Sigmoid colon (tissue), 4 donors: Measurements from ENCODE around the gene MAP3K2.

ENCODE experiments used
- EP300 ChIP-seq, 4 donors: sonication (generic); formaldehyde crosslinking; IDR thresholded peaks; one replicate each; pipeline ENCODE4 v1.6.1; 2017; ENCODE audit warnings: antibody characterized with exemption in 4 of 4
- POLR2A ChIP-seq, 2 donors: fragments of 450-650 bp; IDR thresholded peaks; one replicate each; pipeline ENCODE4 v1.6.1; 2016; ENCODE audit warnings: antibody characterized with exemption in 2 of 2, mild to moderate bottlenecking in 2 of 2, moderate library complexity in 2 of 2
- POLR2AphosphoS5 ChIP-seq, 4 donors: sonication (generic); formaldehyde crosslinking; IDR thresholded peaks; one replicate each; pipeline ENCODE4 v1.6.1; 2017; ENCODE audit warnings: antibody characterized with exemption in 4 of 4
- TF ChIP-seq, protein P1 (sequence below), 4 experiments: fragments of 450-650 bp in 3 of 4; fragments of 200-600 bp in 1 of 4; IDR thresholded peaks; one replicate each; pipeline ENCODE4 v1.5.1; 2016 to 2019; ENCODE audit warnings: antibody characterized with exemption in 4 of 4, mild to moderate bottlenecking in 3 of 4, moderate library complexity in 2 of 4

GRCh38 chr2:127275789-127276188, 112.0 kb downstream of the MAP3K2 start:
- TF ChIP-seq, protein P1, sequence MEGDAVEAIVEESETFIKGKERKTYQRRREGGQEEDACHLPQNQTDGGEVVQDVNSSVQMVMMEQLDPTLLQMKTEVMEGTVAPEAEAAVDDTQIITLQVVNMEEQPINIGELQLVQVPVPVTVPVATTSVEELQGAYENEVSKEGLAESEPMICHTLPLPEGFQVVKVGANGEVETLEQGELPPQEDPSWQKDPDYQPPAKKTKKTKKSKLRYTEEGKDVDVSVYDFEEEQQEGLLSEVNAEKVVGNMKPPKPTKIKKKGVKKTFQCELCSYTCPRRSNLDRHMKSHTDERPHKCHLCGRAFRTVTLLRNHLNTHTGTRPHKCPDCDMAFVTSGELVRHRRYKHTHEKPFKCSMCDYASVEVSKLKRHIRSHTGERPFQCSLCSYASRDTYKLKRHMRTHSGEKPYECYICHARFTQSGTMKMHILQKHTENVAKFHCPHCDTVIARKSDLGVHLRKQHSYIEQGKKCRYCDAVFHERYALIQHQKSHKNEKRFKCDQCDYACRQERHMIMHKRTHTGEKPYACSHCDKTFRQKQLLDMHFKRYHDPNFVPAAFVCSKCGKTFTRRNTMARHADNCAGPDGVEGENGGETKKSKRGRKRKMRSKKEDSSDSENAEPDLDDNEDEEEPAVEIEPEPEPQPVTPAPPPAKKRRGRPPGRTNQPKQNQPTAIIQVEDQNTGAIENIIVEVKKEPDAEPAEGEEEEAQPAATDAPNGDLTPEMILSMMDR (IDR thresholded peaks at IDR 0.05), result no peak
- TF ChIP-seq POLR2AphosphoS5 (IDR thresholded peaks at IDR 0.05), result no peak
- no peak for TF ChIP-seq POLR2A (IDR thresholded peaks at IDR 0.05)
- TF ChIP-seq EP300 (IDR thresholded peaks at IDR 0.05), result no peak
